ENCODE data around the gene PIGZ.

DNA sequence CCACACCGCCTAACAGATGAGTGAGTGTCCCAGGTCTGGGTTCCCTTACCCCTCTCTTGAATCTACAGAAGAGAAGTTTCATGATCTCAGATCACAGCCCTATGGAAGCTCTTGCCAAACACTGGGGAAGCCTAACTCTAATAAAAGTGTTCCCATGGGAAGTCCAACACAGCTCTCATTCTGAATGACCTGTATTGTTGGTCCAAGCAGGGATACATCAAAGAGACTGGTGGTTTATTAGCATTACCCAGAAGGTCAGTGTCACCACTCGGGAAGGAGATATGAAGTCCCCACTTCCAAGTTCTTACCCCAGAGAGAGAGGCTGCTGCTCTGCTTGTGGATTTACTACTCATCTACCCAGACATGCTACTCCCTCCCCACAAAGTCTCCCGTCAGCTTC is 17.3 kb downstream of the PIGZ start:
- TF ChIP-seq, protein P1, sequence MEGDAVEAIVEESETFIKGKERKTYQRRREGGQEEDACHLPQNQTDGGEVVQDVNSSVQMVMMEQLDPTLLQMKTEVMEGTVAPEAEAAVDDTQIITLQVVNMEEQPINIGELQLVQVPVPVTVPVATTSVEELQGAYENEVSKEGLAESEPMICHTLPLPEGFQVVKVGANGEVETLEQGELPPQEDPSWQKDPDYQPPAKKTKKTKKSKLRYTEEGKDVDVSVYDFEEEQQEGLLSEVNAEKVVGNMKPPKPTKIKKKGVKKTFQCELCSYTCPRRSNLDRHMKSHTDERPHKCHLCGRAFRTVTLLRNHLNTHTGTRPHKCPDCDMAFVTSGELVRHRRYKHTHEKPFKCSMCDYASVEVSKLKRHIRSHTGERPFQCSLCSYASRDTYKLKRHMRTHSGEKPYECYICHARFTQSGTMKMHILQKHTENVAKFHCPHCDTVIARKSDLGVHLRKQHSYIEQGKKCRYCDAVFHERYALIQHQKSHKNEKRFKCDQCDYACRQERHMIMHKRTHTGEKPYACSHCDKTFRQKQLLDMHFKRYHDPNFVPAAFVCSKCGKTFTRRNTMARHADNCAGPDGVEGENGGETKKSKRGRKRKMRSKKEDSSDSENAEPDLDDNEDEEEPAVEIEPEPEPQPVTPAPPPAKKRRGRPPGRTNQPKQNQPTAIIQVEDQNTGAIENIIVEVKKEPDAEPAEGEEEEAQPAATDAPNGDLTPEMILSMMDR (IDR thresholded peaks at IDR 0.05): no peak
- TF ChIP-seq POLR2AphosphoS5 (IDR thresholded peaks at IDR 0.05) (no peak), POLR2A (IDR thresholded peaks at IDR 0.05) (no peak)
